GM06990 (cell line): ENCODE measurements around the gene GARIN5A.

ENCODE experiments used
- DNase-seq: peaks from one replicate; pipeline ENCODE4 v3.0.0-alpha.2; 2011; ENCODE audit not compliant: insufficient read length; ENCODE audit errors: extremely low read depth
- H3K27me3 ChIP-seq: replicated peaks from 2 replicates; pipeline ENCODE4 v1.6.0; 2011; ENCODE audit warnings: low read length; ENCODE audit not compliant: control insufficient read depth, insufficient read depth
- H3K36me3 ChIP-seq: 2 replicates; pipeline ENCODE4 v1.5.1; 2011; ENCODE audit warnings: low read length; ENCODE audit not compliant: control insufficient read depth, insufficient read depth
- H3K4me3 ChIP-seq: replicated peaks from 2 replicates; pipeline ENCODE4 v1.5.1; 2011; ENCODE audit warnings: low read depth, mild to moderate bottlenecking, control low read depth, low read length
- TF ChIP-seq, protein P1 (sequence below): IDR thresholded peaks from 2 replicates; pipeline ENCODE4 v1.5.1; 2011; ENCODE audit warnings: low read length, control low read depth, mild to moderate bottlenecking, inconsistent platforms; ENCODE audit not compliant: insufficient read depth, poor library complexity, severe bottlenecking

The GARIN5A gene

DNA sequence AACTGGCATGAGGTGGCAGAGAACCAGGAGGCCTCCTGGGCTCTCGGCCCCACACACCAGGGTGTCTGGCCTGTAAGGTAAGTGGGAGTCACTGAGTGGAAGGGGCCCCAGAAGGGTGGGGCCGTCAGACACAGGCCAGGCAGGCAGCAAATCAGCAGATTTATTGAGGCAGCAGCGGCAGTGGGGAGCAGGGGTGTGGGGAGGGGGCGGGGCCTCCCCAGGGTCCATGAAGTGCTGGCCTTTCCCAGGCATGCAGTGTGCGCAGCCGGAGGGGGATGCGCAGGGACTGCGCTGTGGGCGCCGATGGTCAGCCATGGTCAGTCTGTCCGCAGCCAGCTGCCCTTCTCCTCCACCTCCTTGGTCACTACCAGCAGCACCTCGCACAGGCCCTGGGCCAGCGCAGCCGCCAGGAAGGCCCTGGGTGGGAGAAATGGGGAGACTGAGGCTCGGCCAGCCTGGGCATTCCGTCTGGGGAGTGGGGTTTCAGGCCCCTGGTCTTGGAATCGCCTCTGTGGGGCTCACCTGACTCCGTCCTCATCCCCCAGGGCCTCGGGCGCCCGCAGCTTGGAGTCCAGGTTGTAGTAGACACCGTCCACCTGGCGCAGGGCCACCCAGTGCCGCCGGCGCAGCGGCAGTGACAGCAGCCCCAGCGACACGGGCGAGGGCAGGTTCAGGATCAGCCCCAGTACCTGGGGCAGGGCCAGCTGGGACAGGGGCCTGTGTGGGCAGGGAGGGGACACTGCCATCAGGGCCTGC is 29.4 kb upstream of the GARIN5A start:
- no peaks in the 10 kb centered on the region for H3K27me3 ChIP-seq
- no peak overlapping the region for H3K4me3 ChIP-seq
- no peaks in the 10 kb centered on the region; the same call in 1 of the 2 replicates for H3K36me3 ChIP-seq
- no peak for DNase-seq
- TF ChIP-seq, protein P1, sequence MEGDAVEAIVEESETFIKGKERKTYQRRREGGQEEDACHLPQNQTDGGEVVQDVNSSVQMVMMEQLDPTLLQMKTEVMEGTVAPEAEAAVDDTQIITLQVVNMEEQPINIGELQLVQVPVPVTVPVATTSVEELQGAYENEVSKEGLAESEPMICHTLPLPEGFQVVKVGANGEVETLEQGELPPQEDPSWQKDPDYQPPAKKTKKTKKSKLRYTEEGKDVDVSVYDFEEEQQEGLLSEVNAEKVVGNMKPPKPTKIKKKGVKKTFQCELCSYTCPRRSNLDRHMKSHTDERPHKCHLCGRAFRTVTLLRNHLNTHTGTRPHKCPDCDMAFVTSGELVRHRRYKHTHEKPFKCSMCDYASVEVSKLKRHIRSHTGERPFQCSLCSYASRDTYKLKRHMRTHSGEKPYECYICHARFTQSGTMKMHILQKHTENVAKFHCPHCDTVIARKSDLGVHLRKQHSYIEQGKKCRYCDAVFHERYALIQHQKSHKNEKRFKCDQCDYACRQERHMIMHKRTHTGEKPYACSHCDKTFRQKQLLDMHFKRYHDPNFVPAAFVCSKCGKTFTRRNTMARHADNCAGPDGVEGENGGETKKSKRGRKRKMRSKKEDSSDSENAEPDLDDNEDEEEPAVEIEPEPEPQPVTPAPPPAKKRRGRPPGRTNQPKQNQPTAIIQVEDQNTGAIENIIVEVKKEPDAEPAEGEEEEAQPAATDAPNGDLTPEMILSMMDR, result no peak

DNA sequence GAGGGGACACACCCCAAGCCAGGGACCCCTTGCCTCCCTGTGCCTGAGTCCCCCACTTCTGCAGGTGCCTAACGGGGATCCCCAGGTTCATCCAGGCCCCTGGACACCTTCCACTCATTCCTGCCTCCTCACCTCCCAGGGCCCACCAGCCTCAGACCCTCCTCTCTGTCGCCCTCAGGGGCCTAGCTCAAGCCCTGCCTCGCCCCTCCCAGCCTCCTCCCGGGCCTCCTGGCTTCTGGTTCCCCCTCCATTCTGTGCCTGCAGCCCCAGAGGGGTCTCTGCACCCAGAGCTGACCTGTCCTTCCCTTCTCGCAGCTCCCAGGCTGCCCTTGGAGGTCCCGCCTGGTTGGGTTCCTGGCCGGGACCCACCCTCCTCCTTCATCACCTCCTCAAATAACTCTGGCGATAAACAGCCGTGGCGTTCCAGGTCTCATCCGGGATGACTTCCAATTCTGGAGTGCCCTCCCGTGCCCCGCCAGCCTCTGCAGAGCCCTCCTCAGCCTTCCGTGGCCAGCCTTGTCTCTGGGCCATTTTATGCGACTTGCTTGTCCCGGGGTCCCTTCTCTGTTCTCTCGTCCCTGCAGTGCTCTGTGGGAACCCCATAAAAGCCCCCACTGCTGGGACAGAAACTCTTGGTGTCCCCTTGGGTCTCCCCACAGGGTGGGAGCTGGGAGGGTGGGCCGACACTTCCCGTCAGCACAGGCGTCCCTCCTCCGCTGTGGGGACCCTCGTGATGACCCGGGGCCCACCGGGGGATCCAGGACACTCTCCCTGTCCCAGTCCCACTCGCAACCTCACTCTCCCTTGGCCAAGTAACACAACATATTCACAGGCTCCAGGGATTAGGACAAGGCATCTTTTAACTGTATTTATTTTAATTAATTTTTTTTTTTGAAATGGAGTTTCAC is 25.2 kb upstream of the GARIN5A start:
- DNase-seq, result no peak
- no peaks in the 10 kb centered on the region; the same call in 1 of the 2 replicates for H3K36me3 ChIP-seq
- H3K4me3 ChIP-seq, result no peak overlapping the region
- TF ChIP-seq, protein P1, result no peak
- H3K27me3 ChIP-seq, result no peaks in the 10 kb centered on the region

DNA sequence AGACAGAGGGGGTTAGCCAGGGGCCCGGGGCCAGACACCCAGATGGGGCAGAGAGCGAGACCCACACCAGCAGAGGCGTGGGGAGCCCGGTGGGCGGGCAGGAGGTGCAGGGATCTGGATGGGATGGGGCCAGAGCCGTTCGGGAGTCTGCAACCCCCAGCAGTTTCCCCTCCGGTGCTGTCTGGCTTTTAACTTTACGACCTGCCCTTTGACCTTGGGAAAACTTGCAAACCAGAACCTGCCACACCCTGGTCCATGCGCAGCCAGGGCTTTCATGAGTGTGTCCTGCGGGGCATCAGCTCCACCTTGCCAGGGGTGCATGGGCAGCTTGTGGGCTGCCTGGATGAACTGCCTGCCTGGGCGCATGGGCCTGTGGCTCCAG is 24.5 kb upstream of the GARIN5A start:
- TF ChIP-seq, protein P1, result no peak
- DNase-seq, result no peak
- Histone ChIP-seq H3K4me3 (no peak overlapping the region), H3K36me3 (no peaks in the 10 kb centered on the region; the same call in 1 of the 2 replicates), H3K27me3 (no peaks in the 10 kb centered on the region)

DNA sequence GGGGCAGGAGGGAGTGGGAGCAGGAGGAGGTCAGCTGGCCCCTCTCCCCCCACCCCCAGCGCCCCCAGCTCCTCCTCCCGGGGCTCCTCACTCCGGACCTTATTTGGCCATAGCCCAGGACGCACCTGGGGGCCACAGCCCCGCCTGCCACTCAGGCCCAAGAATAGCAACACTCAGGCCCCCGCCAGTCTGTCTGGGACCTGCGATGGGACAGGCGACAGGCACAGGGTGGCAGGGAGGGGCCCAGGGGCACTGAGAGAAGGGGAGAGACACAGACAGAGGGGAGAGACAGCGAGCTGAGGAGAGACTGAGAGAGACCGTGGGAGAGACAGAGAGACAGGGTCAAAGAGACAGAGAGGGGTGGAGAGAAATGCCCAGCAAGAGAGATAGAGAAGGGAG is 24.1 kb upstream of the GARIN5A start:
- Histone ChIP-seq H3K27me3 (no peaks in the 10 kb centered on the region), H3K36me3 (no peaks in the 10 kb centered on the region), H3K4me3 (no peak overlapping the region)
- DNase-seq, result no peak
- TF ChIP-seq, protein P1, result no peak

DNA sequence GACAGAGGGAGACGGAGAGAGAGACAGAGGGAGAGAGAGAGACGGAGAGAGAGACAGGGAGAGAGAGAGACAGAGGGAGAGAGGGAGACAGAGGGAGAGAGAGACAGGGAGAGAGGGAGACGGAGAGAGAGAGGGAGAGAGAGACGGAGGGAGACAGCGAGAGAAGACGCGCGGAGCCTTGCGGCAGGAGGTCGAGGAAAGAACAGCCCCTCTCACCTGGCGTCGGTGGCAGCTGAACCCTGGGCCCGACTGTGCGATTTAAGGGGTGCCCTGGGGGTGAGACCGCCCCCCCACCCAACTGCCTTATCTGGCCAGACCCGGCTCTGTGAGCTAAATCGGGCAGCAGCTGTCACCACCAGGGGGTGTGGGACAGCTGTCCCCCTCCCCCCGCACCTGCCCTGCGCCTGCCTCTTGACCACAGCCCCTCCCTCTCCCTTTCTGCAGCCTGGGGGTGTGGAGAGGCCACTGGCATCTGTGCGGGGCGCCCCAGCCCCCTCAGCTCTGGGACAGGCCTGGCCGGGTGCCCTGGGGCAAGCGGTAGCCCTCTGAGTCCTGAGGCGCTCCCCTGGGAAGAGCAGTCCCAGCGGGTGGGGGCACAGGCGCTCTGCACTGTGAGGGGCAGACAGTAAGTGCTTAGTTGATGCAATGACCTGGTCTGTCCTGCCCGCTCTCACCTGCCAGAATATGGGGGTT is 23.6 kb upstream of the GARIN5A start:
- DNase-seq, result no peak
- Histone ChIP-seq H3K36me3 (no peaks in the 10 kb centered on the region), H3K4me3 (no peak overlapping the region), H3K27me3 (no peaks in the 10 kb centered on the region)
- TF ChIP-seq, protein P1, result peak; percentile 35
